ENCODE results near the gene CDADC1.

Gene CDADC1

DNA sequence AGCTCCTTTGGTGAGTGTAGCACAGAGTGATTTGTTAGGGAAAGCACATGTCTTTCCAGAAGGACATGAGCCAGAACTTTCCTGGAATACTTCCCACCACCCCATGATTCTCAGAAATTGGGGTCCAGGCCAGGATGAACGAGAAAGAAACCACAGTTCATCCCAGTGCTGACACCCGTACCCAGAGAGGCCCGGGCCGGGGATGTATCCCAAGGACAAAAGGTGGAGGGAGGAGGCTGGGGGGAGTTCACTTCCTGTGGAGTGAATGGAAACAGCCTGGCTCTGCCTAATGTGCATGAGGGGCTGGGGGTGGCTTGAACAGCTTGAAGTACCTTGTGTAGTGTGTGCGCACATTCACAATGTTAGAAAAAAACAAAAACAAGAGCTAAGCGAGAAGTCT lies 47.5 kb downstream of the CDADC1 start:
- DNase-seq (ENCODE audit: low read depth), result no peak

DNA sequence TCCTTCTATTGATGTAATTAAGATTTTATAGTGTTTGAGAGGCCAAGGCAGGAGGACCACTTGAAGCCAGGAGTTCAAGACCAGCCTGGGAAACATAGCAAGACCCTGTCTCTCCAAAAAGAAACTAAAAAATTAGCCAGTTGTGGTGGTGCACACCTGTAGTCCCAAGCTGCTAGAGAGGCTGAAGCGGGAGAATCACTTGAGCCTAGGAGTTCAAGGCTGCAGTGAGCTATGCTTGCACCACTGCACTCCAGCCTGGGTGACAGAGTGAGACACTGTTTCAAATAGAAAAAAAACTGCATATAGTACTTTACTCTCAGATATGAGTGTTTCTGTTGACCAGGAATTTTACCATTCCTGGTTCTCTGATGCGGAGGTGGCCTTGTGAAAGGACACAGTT lies 48.9 kb downstream of the CDADC1 start:
- no peak for DNase-seq (ENCODE audit: low read depth)

DNA sequence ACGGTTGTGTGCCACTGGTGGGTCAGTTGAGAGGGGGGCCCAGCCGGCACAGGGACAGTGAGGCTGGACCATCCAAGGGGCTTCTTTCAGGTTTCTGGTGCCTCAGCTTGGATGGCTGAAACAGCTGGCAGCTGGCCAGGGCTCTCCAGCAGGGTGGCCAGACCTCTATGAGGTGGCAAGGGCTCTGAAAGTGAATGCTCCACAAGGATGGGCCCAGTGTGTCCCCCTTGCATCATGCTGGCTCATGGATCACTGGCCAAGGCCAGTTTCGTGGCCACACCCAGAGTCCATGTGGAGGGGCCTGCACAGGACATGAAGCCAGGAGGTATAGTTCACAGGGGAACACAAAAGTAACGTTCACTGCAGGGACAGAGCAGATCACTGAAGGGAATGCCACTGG lies 49.6 kb downstream of the CDADC1 start:
- DNase-seq (ENCODE audit: low read depth), result no peak

DNA sequence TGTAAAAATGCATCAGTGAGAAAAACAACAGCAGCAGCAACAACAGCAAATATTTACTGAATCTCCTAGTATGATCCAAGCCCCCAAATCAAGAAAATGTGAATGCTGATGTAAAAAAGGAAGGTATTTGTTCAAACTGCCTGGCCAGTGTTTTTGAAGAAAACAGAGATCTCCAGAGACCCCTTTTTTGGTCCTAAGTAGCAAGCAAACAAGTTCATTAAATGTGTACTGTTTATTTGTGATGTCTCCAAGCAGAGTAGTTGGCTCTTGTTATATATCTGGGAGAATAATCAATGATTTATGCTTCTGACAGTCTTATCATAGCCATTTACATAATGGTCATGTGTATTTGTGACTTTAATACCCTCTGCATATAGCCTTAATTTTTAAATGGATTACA lies 50.7 kb downstream of the CDADC1 start:
- DNase-seq (ENCODE audit: low read depth), result no peak

DNA sequence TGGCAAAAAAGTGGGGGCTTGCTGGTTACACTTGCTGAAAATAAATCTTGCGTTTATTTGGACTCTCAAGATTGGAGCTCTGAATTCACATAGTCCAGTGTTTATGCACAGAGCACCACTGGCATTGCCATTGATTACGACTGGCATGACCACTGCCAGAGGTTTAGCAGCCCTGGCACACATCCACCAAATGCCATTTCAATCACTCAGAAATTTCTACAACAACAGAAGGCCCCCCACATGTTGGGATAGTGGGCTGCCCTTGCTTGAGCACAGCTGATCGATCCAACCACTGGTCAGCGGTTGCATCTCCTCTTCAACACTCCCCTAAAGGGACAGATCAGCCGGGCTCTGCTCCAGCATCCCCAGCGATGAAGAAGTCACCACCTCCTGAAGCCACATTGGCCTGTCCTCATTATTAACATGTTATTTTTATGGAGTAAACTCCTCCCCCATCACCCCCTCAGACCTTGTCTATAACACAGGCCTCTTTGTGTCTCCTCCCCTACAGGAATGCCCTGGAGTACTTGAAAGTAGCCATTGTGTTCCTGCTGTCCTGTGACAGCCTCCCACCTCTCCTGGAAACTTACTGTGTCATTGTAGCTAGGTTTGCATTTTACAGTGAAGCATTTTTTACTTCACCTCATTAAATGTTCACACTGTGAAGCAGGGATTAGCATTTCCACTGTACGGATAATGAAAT lies 51.3 kb downstream of the CDADC1 start:
- DNase-seq (ENCODE audit: low read depth), result no peak

DNA sequence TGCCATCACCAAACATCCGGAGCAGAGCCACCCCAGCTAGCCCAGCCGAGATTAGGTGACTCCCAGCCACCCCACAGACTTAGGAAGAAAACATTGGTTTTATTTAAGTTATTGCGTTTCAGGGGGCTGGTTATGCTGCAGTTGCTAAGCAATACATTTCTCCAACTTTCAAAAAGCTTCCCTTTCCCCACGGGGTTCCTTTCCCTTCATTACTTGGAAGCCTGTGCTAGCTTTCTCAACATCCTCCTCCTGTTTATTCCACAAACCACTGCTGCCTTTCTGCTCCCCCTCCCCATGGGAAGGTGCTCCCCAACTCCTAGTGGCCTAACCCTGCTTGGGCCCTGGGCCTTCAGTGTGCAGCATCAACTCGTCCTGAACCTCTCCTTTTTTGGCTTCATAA lies 52.6 kb downstream of the CDADC1 start:
- no peak for DNase-seq (ENCODE audit: low read depth)

DNA sequence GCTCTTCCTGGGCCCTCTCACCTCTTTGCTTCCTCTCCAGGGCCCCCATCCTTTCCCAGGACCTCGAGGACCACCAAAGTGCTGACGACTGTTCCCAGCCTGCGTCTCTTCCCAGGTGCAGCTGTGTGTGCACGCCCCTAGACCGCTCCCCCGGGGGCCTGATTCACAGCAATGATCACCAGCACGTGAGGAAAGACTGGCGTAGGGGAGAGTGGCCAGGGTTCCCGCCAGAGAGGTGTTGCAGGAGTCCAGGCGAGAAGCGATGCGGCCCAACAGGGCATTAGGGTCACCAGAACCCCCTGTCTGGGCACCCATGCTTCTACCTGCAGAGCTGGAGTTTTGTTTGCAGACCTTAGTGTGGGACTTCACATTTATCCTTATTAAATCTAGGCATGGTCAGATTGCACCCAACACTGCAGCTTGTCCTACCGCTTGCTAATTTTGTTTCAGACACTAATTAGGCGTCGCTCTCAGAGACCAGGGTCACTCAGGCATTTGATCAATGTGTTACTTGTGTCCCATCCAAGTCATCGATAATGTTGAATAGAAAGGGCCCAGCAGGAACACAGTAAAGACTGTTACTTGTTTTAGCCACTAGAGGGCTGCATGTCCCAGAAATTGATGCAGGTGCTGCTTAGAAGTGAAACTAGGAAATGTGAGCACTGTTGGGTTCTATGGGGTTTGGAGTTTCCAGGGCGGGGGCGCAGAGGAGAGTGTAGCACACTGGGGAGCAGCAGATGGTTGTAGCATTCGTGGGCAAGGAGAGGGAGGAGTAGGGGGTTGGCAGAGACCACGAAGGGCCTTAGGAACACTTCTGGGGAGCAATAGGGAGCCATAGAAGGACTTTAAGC lies 53.2 kb downstream of the CDADC1 start:
- peak; percentile 76 for DNase-seq (ENCODE audit: low read depth)

DNA sequence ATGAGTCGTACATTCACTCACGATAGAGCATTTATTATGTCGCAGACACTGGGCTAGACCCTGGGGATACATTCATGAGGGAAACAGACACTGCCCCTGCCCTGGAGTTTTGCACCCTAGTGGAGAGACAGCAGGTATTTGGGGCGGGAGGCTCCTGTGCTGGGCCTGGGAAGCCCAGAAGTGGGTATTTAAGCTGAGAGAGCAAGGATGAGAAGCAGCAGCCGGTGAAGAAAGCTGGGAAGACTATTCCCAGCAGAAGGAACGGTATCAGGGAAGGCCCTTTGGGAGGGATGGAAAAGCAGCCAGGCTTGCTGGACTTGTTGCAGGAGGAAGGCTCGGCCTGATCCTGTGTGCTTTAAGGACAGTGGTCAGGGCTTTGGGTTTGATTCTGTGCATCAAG lies 54.5 kb downstream of the CDADC1 start:
- DNase-seq (ENCODE audit: low read depth), result no peak

DNA sequence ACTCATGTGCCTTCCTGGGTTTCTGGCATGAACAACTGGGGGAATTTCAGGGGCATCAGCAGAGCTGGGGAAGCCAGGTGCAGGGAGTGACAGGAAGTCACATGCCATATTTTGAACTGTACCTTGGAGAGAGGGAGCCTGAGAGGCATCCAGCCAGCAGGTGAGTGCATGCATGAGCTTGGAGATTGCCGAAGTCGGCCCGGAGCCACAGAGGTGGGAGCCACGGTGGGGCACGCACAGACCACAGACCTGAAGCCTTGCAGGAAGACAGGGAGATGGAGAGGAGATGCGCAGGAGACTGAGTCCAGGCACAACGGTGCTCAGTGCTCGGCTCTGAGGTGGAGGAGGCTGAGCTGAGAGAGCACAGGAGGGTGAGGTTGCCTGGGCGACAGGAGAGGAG lies 55.1 kb downstream of the CDADC1 start:
- DNase-seq (ENCODE audit: low read depth), result no peak

DNA sequence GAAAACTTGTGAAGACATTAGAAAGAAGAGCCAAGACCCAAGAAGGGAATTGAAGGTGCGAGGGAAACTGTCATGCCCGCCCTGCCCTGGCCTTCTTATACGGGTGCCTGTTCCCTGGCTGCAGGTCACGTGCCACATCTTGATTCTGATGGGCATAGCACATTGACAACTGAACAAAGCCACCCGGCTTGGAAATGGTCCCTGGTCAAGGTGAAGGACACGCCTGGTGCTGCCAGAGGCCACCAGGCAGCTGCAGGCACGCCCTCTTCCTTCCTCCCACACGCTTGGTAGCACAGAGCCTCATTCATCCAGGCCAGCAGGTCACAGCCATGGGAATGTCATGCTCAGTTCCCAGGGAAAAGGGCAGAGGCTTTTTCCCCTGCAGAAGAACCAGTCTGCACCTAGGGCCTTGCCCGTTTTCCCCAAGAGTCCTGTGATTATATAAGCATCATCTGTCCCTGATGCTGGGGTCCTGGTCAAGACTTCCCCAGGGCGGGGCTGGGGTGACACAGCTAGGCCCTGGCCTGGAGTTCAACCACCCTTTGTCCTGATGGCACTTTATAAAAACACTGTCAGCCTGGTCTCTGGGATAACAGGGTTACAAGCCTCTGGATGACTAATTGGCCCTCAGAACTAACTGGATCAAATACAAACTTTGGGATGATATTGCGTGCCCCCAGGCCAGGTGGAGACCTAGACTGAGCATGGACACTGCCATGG lies 56.0 kb downstream of the CDADC1 start:
- DNase-seq (ENCODE audit: low read depth), result no peak

DNA sequence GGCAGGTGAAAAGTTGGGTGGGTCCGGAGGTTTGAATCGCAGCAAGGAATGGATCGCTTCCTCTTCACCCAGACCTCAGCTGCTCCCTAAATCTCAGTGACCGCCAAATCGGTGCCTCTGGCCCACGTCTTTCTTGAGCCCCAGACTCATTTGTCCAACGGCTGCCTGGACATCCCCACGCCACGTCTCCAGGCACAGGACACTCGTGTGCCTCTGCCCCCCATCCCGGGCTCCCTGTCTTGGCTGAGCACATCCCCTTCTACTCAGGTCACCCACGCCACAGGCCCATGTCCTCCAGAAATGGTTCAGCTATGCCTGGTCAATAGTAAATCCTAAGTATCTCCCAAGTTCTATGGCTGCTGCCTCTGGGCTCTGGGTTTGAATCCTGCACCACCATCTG lies 56.6 kb downstream of the CDADC1 start:
- DNase-seq (ENCODE audit: low read depth), result no peak

DNA sequence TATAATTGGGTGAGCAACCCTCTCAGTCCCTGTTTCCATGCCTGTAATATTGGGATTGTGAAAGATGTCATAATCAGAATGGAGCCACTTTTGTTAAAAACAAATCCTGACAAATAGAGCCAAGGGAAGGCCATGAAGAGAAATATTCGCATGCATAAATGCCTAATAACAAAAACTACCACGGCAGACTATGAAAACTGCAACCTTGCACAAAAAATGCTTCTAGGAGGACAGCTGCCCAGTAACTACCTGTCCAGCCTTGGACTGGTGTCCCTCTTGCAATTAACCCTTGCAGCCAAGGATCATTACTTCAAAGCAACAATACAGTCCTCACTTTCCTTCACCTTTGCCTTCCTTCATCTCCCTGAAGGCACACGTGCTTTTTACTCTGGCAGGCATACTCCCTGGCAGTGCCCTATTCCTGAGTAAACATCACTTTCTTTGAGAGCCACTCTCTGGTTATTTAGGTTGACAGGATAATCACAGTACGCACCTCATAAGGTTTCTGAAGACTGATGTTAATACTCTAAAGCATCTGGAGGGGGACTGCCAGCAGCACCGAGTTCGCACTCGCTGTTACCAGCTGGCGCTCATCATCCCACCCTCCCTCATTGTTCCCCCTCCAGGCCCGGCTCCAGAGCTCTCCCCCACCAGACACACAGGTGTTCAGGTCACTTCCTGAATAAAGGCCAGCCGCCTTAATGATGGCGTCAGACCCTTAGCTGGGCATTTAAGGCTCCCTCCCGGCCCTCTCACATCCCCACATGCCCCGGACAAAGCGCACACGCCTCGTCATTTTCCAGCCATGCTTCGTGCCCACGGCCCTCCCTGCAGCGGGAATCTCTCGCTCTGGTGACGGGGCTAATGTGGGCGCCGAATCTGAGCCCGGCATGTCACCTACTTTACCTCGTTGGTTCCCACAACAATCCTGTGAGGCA lies 57.3 kb downstream of the CDADC1 start:
- DNase-seq (ENCODE audit: low read depth), result no peak

DNA sequence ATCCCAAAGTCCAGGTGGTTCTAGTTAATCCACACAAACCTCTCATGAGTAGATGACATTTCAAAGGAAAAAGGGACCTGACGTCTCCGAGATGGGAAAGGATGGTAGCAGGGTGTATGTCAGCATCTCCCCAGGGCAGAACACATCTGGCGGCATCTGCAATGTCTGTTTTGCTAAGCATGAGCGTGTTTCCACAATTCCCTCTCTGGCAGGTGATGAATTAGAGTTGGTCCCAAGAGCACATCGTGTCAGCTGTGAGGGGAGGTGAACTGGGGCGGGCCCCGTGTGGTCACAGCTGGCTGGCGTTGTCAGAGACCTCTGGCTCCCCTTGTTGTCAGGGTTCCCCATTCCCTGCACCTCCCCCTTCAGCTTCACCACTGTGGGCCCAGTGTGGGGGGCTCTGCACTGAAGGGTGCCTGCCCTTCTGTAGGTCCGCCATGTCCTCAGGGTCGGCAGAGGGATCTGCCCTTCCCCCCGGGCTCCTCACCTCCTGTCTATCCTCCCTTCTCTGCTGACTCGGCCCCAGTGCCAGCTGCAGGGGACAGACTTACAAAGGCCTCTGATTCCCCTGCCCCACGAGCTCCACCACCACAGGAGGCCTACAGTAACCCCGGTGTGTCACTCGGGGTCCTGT lies 58.2 kb downstream of the CDADC1 start:
- no peak for DNase-seq (ENCODE audit: low read depth)

DNA sequence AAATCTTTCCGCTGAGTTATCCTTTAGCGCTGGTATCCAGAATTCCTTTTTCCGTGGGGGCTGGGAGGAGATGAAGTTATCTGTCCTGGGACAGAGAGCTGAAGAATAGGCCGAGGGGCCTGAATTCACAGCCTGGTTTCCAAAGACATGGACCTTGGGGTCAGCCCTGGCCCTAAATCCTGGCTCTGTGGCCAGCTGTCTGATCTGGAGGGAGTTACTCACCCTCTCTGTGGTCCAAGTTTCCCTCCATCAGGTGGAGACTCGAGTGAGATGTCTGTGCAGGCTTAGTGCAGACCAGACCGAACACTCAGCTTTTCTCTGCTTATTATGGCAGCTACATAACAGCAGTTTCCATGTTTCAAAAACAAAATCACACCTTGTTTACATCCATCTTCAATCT lies 59.6 kb downstream of the CDADC1 start:
- DNase-seq (ENCODE audit: low read depth), result no peak

DNA sequence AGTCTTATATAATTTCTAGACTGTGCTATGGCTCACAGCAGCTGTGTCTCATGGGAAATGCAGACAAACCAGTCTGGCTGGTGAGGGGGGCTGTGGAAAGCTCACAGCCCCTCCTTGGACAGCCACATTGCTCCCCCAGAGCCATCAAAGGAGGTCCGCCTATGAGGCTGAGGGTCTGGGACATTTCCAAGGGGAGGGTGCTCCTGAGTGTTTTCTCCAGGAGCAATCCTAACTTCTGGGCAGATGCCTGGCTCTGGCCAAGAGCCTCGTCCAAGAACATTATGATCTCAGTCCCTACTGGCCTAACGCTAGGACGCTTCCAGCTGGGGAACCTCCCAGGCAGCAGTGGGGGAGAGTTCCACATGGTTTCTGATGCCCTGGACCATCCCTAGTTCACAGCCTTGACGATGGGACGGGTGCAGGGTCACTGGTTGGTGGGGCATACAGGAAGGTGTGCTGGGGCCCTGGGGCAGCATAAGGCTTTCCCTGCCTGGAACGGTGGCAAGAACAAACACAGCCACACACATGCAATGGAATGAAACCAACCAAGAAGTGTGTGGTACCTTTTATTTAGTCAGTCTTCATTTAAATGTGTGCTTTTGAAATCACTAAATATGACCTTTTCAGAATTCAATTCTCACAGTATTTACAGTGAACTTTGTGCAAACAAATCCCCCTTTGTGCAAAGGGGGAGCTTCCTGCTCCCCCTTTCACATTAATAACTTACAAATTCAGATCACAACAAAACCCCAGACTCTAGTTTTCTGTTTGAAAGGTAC lies 60.6 kb downstream of the CDADC1 start:
- DNase-seq (ENCODE audit: low read depth), result no peak

DNA sequence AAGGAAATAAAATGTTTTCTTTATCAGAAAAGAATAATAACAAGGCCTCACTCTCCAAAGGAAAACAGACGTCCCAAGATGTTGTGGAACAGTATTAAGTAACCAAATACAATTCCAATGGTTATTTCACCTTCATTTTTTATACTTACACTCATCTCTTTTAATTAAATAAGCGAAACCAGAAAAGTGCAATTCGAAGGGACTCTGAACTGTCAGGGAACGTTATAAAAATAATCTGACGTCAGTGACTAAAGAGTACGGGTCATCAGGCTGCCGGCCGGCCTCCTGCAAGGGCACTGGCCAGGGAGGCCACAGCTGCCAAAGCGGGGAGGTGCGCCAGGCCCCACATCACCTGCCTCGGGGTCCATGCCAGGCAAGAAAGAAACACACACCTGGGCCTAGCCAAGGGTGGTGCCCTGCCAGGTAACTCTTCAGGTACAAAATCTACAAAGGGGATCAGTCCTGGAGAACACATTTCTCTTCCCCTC lies 61.2 kb downstream of the CDADC1 start:
- no peak for DNase-seq (ENCODE audit: low read depth)

DNA sequence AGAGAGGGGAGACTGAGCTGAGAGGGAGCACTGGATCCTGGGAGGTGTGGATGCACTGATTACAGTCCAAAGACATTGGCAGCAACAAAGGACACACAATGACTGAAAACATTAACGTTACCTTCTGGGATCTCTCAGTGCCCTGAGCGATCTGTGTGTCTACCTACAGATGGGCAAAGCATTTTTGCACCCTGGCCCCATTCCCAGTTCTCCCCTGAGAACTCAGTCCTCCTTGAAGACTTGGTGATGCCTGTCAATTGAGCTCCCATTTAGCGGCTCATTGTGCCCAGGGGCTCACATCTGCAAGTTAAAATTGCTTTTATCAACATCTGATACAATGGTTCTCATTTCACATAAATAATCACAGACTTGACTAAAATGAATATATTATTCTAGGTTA lies 62.5 kb downstream of the CDADC1 start:
- no peak for DNase-seq (ENCODE audit: low read depth)

DNA sequence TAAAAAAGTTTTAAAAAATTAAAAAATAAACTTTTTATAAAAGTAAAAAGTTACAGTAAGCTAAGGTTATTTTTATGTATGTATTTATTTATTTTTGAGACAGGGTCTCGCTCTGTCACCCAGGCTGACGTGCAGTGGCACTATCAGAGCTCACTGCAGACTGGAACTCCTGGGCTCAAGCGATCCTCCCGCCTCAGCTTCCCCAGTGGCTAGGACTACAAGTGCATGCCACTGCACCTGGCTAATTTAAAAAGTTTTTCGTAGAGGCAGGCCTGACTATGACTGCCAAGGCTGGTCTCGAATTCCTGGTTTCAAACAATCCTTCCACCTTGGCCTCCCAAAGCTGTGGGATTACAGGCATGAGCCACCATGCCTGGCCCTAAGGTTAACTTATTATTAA lies 64.1 kb downstream of the CDADC1 start:
- no peak for DNase-seq (ENCODE audit: low read depth)

DNA sequence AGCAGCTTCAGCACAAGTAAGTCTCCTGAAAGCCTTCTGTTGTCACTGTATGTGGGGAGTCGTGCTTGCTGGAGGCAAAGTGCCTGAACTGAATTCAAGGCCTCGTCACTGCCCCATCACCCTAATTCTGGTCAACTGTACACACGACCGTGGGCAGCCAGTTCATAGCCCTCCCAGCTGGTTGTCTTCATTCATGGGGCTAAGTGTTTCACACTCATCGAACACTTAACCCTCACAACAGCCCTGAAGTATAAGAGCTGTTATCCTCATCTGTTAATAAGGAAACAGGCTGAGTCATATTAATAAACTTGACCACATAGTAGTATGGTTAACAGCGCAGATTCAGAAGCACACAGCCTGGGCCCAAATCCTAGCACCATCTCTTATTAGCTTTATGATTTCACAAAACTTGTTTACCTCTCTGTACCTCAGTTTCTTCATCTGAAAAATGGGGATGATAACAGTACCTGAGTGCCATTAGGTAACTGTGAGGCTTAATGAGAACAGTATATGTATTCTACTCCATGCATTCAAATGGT lies 66.7 kb downstream of the CDADC1 start:
- peak; percentile 76 for DNase-seq (ENCODE audit: low read depth)

DNA sequence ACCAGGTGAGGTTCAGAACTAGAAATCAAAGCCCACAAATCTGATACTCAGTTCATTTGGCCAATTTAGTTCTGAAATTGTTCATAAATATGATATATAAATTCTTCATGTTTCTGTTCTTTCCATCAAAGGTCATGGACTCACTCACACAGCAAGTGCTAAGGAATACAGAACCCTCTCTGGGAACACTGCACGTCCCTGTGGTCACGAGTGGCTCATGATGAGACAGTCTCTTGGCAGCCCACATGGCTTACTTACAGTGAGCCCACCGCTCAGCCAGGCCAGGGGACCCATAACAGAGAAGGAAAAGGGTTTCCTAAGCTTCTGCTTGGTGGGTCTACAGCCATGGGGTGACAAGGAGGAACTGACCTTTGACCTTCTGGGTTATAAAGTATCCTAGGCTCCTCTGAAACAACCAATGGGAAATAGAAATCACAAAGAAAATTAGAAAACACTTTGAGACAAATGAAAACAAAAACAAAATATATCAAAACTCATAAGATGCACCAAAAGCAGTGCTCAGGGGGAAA lies 67.4 kb downstream of the CDADC1 start:
- peak; percentile 53 for DNase-seq (ENCODE audit: low read depth)
